HepG2 (cell line): Measurements from ENCODE around the gene TXNL4B. TPM values are rescaled to one million over a fixed set of nuclear protein-coding genes. Genes with fewer than 3 reads are reported as not detected.
A peak's percentile ranks its signal among the peaks of the same experiment; 100 is the strongest.

Experiments used
- ATF1 ChIP-seq: IDR thresholded peaks from 2 replicates; pipeline ENCODE4 v1.6.1; 2016; ENCODE audit warnings: mild to moderate bottlenecking, control low read depth
- BATF2 ChIP-seq: sonication (generic); formaldehyde crosslinking; IDR thresholded peaks from 2 replicates; pipeline ENCODE4 v1.8.0; 2022; ENCODE audit warnings: mild to moderate bottlenecking, missing genetic modification reagents, moderate library complexity
- FOSL2 ChIP-seq: sonication (generic); formaldehyde crosslinking; IDR thresholded peaks from 2 replicates; pipeline ENCODE4 v1.4.0; 2020; ENCODE audit warnings: missing genetic modification reagents
- FOXA3 ChIP-seq: IDR thresholded peaks from 2 replicates; pipeline ENCODE4 v1.6.1; 2016; ENCODE audit warnings: missing genetic modification reagents, missing compliant biosample characterization
- FOXP4 ChIP-seq: sonication (generic); formaldehyde crosslinking; IDR thresholded peaks from 2 replicates; pipeline ENCODE4 v1.4.0; 2020; ENCODE audit warnings: missing genetic modification reagents
- GTF2F1 ChIP-seq: fragments of 150-350 bp; IDR thresholded peaks from 2 replicates; pipeline ENCODE4 v1.6.1; 2014; ENCODE audit warnings: low read length
- KDM5A ChIP-seq: fragments of 200-600 bp; sonication (generic); IDR thresholded peaks from 2 replicates; pipeline ENCODE4 v1.7.0; 2018; ENCODE audit warnings: antibody characterized with exemption, mild to moderate bottlenecking, low read length, borderline replicate concordance
- MIER3 ChIP-seq: IDR thresholded peaks from 2 replicates; pipeline ENCODE4 v1.6.1; 2016; ENCODE audit warnings: missing compliant biosample characterization, borderline replicate concordance
- NCOA5 ChIP-seq: sonication (generic); formaldehyde crosslinking; IDR thresholded peaks from 2 replicates; pipeline ENCODE4 v1.4.0; 2020; ENCODE audit warnings: missing genetic modification reagents
- PTBP1 ChIP-seq: fragments of 200-400 bp; formaldehyde crosslinking; IDR thresholded peaks from 2 replicates; pipeline ENCODE4 v1.6.1; 2018; ENCODE audit warnings: low read length, low read depth; ENCODE audit not compliant: poor library complexity, severe bottlenecking
- RFXANK ChIP-seq: IDR thresholded peaks from 2 replicates; pipeline ENCODE4 v1.6.1; 2016
- SMARCC2 ChIP-seq: fragments of 450-650 bp; IDR thresholded peaks from 2 replicates; pipeline ENCODE4 v1.6.1; 2017; ENCODE audit warnings: antibody characterized with exemption, mild to moderate bottlenecking
- ZBTB1 ChIP-seq: sonication (generic); formaldehyde crosslinking; IDR thresholded peaks from 2 replicates; pipeline ENCODE4 v1.4.0; 2020; ENCODE audit warnings: missing genetic modification reagents, borderline replicate concordance
- ZBTB20 ChIP-seq: sonication (generic); formaldehyde crosslinking; IDR thresholded peaks from 2 replicates; pipeline ENCODE4 v1.8.1; 2023; ENCODE audit warnings: missing genetic modification reagents, low read depth, mild to moderate bottlenecking, borderline replicate concordance
- ZBTB43 ChIP-seq: sonication (generic); formaldehyde crosslinking; conservative IDR thresholded peaks from 2 replicates; pipeline ENCODE4 v1.4.0; 2020; ENCODE audit warnings: missing genetic modification reagents
- ZFX ChIP-seq: sonication (generic); formaldehyde crosslinking; IDR thresholded peaks from 2 replicates; pipeline ENCODE4 v1.4.0; 2020; ENCODE audit warnings: mild to moderate bottlenecking, low read depth, missing genetic modification reagents, moderate library complexity
- ZGPAT ChIP-seq: IDR thresholded peaks from 2 replicates; pipeline ENCODE4 v1.6.1; 2016; ENCODE audit warnings: mild to moderate bottlenecking
- ZNF136 ChIP-seq: sonication (generic); formaldehyde crosslinking; IDR thresholded peaks from 2 replicates; pipeline ENCODE4 v1.8.1; 2022; ENCODE audit warnings: low read depth, mild to moderate bottlenecking, moderate library complexity, missing genetic modification reagents
- ZNF256 ChIP-seq: sonication (generic); formaldehyde crosslinking; conservative IDR thresholded peaks from 2 replicates; pipeline ENCODE4 v1.4.0; 2020; ENCODE audit warnings: missing genetic modification reagents
- ZNF350 ChIP-seq: sonication (generic); formaldehyde crosslinking; IDR thresholded peaks from 2 replicates; pipeline ENCODE4 v1.4.0; 2020; ENCODE audit warnings: mild to moderate bottlenecking, low read depth, missing genetic modification reagents, borderline replicate concordance
- ZNF619 ChIP-seq: sonication (generic); formaldehyde crosslinking; IDR thresholded peaks from 2 replicates; pipeline ENCODE4 v1.4.0; 2020; ENCODE audit warnings: mild to moderate bottlenecking, missing genetic modification reagents
- polyA plus RNA-seq, 8 experiments: library from polyadenylated mRNA; depleted of rRNA in 3 of 8; stranded (reverse) in 7 of 8; unstranded in 1 of 8; fragments of >200 nt; fragmentation: Illumina TruSeq in 4 of 8; extraction: Trizol in 4 of 8; gene quantifications; 2 replicates each; pipeline versions ENCODE4 v1.2.1 to v1.2.3, GENCODE V29; 2011 to 2016; ENCODE audit warnings: low read depth in 4 of 8, missing spikeins in 1 of 8, mixed read lengths in 1 of 8; ENCODE audit not compliant: insufficient read depth in 1 of 8
- total RNA-seq, 5 experiments: library from RNA; depleted of rRNA; stranded (reverse); fragments of >200 nt; fragmentation: Illumina TruSeq; extraction: Trizol; gene quantifications; 2 replicates each; pipeline ENCODE4 v1.2.3, GENCODE V29; 2016; ENCODE audit warnings: low read depth in 1 of 5
- TF ChIP-seq, protein P1 (sequence below): IDR thresholded peaks from 2 replicates; pipeline ENCODE4 v1.6.1; 2016; ENCODE audit warnings: low read depth
- TF ChIP-seq, protein P2 (sequence below): sonication (generic); formaldehyde crosslinking; IDR thresholded peaks from 2 replicates; pipeline ENCODE4 v1.4.0; 2020; ENCODE audit warnings: mild to moderate bottlenecking, missing genetic modification reagents

Gene TXNL4B
- total and polyA plus RNA-seq, 2 of the 13 experiments (the other 11 are each of a cell fraction or from before 2014, with no cell fraction given), result 17.4 to 18.3 TPM

GRCh38 chr16:72093448-72094265 lies at the start of gene TXNL4B, which contains the start of gene DHX38 (continued):
- TF ChIP-seq ZNF350 (CRISPR knock-in tag), result peak; percentile 86
- peak; percentile 52 for TF ChIP-seq FOSL2 (CRISPR knock-in tag)
- peak; percentile 26 for TF ChIP-seq ZBTB43 (CRISPR knock-in tag)
- peak; percentile 96 for TF ChIP-seq ATF1 (CRISPR knock-in tag)
- TF ChIP-seq RFXANK (CRISPR knock-in tag), result no peak
- peak; percentile 81 for TF ChIP-seq ZBTB20 (CRISPR knock-in tag)
- TF ChIP-seq PTBP1, result no peak
- TF ChIP-seq NCOA5 (CRISPR knock-in tag), result no peak
- no peak for TF ChIP-seq GTF2F1
- TF ChIP-seq FOXA3 (CRISPR knock-in tag), result peak; percentile 34
- TF ChIP-seq, protein P1, sequence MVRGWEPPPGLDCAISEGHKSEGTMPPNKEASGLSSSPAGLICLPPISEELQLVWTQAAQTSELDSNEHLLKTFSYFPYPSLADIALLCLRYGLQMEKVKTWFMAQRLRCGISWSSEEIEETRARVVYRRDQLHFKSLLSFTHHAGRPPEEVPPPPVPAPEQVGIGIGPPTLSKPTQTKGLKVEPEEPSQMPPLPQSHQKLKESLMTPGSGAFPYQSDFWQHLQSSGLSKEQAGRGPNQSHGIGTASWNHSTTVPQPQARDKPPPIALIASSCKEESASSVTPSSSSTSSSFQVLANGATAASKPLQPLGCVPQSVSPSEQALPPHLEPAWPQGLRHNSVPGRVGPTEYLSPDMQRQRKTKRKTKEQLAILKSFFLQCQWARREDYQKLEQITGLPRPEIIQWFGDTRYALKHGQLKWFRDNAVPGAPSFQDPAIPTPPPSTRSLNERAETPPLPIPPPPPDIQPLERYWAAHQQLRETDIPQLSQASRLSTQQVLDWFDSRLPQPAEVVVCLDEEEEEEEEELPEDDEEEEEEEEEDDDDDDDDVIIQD (CRISPR knock-in tag), result peak; percentile 74
- TF ChIP-seq ZGPAT (CRISPR knock-in tag), result peak; percentile 77
- TF ChIP-seq ZFX (CRISPR knock-in tag), result peak; percentile 94
- TF ChIP-seq BATF2 (CRISPR knock-in tag), result no peak
- TF ChIP-seq ZNF619 (CRISPR knock-in tag), result peak; percentile 27; the same call in 1 of the 2 replicates
- peak; percentile 26 for TF ChIP-seq FOXP4 (CRISPR knock-in tag)
- TF ChIP-seq MIER3 (CRISPR knock-in tag), result peak; percentile 8; the same call in 1 of the 2 replicates
- TF ChIP-seq ZNF136, result peak; percentile 92
- TF ChIP-seq KDM5A, result peak; percentile 87
- TF ChIP-seq, protein P2, sequence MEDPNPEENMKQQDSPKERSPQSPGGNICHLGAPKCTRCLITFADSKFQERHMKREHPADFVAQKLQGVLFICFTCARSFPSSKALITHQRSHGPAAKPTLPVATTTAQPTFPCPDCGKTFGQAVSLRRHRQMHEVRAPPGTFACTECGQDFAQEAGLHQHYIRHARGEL (CRISPR knock-in tag), result no peak; the same call in 1 of the 2 replicates
- 0 out of 2 replicates have a peak, but pooled peaks have one; percentile 48 for TF ChIP-seq ZNF256 (CRISPR knock-in tag)
- no peak for TF ChIP-seq SMARCC2
- TF ChIP-seq ZBTB1 (CRISPR knock-in tag), result no peak
